K562 (cell line): ENCODE results near the gene TBC1D5. TPM values are rescaled to one million over a fixed set of nuclear protein-coding genes. Genes with fewer than 3 reads are reported as not detected.

Source experiments
- KLF6 ChIP-seq: fragments of 250-450 bp; sonication (Bioruptor Pico); IDR thresholded peaks from 2 replicates; pipeline ENCODE4 v1.4.0; 2020; ENCODE audit warnings: mild to moderate bottlenecking, moderate library complexity, borderline replicate concordance
- TBP ChIP-seq: optimal IDR thresholded peaks from 2 replicates; pipeline ENCODE3; 2011; ENCODE audit warnings: low read depth, low read length, improper control_type of control experiment
- XRCC3 ChIP-seq: fragments of 450-650 bp; IDR thresholded peaks from 2 replicates; pipeline ENCODE4 v1.6.1; 2017; ENCODE audit warnings: mild to moderate bottlenecking, moderate library complexity
- ZNF12 ChIP-seq: sonication (generic); formaldehyde crosslinking; IDR thresholded peaks from 2 replicates; pipeline ENCODE4 v1.4.0; 2020; ENCODE audit warnings: mild to moderate bottlenecking, missing genetic modification reagents
- ZNF134 ChIP-seq: fragments of 250-450 bp; sonication (Bioruptor Pico); conservative IDR thresholded peaks from 2 replicates; pipeline ENCODE4 v1.4.0; 2020
- ZNF165 ChIP-seq: fragments of 250-450 bp; sonication (Bioruptor Pico); IDR thresholded peaks from 2 replicates; pipeline ENCODE4 v1.4.0; 2020; ENCODE audit warnings: borderline replicate concordance
- ZNF175 ChIP-seq: fragments of 200-800 bp; sonication (Bioruptor generic); IDR thresholded peaks from 2 replicates; pipeline ENCODE4 v1.6.1; 2016; ENCODE audit warnings: low read depth, mild to moderate bottlenecking, missing genetic modification characterization, missing compliant biosample characterization
- ZNF77 ChIP-seq: fragments of 250-450 bp; sonication (Bioruptor Pico); IDR thresholded peaks from 2 replicates; pipeline ENCODE4 v1.5.0; 2020
- polyA plus RNA-seq, 8 experiments: library from polyadenylated mRNA; depleted of rRNA in 4 of 8; stranded (reverse) in 5 of 8; unstranded in 3 of 8; fragments of >200 nt; fragmentation: Nextera tagmentation in 2 of 8; fragmentation: Illumina TruSeq in 1 of 8; extraction: Ambion mirVana in 2 of 8; extraction: Trizol in 1 of 8; gene quantifications; 2 replicates each; pipeline versions ENCODE4 v1.2.1 to v1.2.3, GENCODE V29; 2011 to 2014; ENCODE audit warnings: inconsistent platforms in 1 of 8, missing spikeins in 1 of 8
- total RNA-seq, 7 experiments: library from RNA; depleted of rRNA in 6 of 7; stranded (reverse); fragments of >200 nt in 6 of 7; fragmentation: Illumina TruSeq in 2 of 7; extraction: Trizol in 2 of 7; gene quantifications; 2 replicates each; pipeline versions ENCODE4 v1.2.1 to v1.2.3, GENCODE V29; 2011 to 2021; ENCODE audit warnings: low replicate concordance in 1 of 7
- TF ChIP-seq, protein P1 (sequence below): IDR thresholded peaks from 3 replicates; pipeline ENCODE4 v1.6.1; 2011; ENCODE audit warnings: borderline replicate concordance, mild to moderate bottlenecking; ENCODE audit not compliant: insufficient read length, insufficient read depth
- TF ChIP-seq, protein P2 (sequence below): sonication (generic); formaldehyde crosslinking; IDR thresholded peaks from 2 replicates; pipeline ENCODE4 v1.8.0; 2022; ENCODE audit warnings: mild to moderate bottlenecking, missing genetic modification reagents
- TF ChIP-seq, protein P3 (sequence below): fragments of 250-450 bp; sonication (Bioruptor Pico); IDR thresholded peaks from 2 replicates; pipeline ENCODE4 v1.4.0; 2020; ENCODE audit warnings: mild to moderate bottlenecking, moderate library complexity

Gene TBC1D5
- total and polyA plus RNA-seq, 9 of the 15 experiments (the other 6 are each of a cell fraction or from before 2014, with no cell fraction given), result 2.9 to 38.1 (median 25.6) TPM

DNA sequence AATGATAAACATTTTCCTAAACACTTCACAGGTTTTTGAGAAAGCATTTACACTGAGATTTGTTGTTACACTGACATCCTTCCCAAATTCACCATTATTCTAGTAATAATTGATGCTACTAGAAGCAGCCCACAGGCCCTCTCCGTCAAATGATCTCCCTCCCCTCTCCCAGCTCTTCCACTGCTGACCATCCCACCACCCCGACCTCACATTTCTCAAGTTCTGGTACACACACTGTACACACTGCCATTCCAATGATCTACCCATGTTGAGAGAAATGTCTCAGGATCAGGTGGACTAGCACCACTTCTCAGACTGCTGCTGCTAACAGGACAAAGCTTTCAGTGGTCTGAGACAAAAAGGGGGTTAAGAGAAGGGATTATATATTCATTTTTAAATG lies 3.5 kb downstream of the TBC1D5 start (continued):
- TF ChIP-seq, protein P1, sequence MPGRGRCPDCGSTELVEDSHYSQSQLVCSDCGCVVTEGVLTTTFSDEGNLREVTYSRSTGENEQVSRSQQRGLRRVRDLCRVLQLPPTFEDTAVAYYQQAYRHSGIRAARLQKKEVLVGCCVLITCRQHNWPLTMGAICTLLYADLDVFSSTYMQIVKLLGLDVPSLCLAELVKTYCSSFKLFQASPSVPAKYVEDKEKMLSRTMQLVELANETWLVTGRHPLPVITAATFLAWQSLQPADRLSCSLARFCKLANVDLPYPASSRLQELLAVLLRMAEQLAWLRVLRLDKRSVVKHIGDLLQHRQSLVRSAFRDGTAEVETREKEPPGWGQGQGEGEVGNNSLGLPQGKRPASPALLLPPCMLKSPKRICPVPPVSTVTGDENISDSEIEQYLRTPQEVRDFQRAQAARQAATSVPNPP, result no peak
- TF ChIP-seq ZNF175 (CRISPR knock-in tag), result no peak
- TF ChIP-seq ZNF134, result 0 out of 2 replicates have a peak, but pooled peaks have one; percentile 47
- peak; percentile 7 for TF ChIP-seq TBP
- TF ChIP-seq ZNF77, result no peak
- TF ChIP-seq KLF6 (CRISPR knock-in tag), result no peak
- no peak for TF ChIP-seq ZNF12 (CRISPR knock-in tag)
- TF ChIP-seq, protein P2, sequence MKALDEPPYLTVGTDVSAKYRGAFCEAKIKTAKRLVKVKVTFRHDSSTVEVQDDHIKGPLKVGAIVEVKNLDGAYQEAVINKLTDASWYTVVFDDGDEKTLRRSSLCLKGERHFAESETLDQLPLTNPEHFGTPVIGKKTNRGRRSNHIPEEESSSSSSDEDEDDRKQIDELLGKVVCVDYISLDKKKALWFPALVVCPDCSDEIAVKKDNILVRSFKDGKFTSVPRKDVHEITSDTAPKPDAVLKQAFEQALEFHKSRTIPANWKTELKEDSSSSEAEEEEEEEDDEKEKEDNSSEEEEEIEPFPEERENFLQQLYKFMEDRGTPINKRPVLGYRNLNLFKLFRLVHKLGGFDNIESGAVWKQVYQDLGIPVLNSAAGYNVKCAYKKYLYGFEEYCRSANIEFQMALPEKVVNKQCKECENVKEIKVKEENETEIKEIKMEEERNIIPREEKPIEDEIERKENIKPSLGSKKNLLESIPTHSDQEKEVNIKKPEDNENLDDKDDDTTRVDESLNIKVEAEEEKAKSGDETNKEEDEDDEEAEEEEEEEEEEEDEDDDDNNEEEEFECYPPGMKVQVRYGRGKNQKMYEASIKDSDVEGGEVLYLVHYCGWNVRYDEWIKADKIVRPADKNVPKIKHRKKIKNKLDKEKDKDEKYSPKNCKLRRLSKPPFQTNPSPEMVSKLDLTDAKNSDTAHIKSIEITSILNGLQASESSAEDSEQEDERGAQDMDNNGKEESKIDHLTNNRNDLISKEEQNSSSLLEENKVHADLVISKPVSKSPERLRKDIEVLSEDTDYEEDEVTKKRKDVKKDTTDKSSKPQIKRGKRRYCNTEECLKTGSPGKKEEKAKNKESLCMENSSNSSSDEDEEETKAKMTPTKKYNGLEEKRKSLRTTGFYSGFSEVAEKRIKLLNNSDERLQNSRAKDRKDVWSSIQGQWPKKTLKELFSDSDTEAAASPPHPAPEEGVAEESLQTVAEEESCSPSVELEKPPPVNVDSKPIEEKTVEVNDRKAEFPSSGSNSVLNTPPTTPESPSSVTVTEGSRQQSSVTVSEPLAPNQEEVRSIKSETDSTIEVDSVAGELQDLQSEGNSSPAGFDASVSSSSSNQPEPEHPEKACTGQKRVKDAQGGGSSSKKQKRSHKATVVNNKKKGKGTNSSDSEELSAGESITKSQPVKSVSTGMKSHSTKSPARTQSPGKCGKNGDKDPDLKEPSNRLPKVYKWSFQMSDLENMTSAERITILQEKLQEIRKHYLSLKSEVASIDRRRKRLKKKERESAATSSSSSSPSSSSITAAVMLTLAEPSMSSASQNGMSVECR, result no peak
- TF ChIP-seq, protein P3, sequence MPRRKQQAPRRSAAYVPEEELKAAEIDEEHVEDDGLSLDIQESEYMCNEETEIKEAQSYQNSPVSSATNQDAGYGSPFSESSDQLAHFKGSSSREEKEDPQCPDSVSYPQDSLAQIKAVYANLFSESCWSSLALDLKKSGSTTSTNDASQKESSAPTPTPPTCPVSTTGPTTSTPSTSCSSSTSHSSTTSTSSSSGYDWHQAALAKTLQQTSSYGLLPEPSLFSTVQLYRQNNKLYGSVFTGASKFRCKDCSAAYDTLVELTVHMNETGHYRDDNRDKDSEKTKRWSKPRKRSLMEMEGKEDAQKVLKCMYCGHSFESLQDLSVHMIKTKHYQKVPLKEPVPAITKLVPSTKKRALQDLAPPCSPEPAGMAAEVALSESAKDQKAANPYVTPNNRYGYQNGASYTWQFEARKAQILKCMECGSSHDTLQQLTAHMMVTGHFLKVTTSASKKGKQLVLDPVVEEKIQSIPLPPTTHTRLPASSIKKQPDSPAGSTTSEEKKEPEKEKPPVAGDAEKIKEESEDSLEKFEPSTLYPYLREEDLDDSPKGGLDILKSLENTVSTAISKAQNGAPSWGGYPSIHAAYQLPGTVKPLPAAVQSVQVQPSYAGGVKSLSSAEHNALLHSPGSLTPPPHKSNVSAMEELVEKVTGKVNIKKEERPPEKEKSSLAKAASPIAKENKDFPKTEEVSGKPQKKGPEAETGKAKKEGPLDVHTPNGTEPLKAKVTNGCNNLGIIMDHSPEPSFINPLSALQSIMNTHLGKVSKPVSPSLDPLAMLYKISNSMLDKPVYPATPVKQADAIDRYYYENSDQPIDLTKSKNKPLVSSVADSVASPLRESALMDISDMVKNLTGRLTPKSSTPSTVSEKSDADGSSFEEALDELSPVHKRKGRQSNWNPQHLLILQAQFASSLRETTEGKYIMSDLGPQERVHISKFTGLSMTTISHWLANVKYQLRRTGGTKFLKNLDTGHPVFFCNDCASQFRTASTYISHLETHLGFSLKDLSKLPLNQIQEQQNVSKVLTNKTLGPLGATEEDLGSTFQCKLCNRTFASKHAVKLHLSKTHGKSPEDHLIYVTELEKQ, result no peak
- no peak for TF ChIP-seq ZNF165 (CRISPR knock-in tag)
- TF ChIP-seq XRCC3, result no peak
- TF ChIP-seq, all 486 proteins: peak for 6
